H9 (cell line): ENCODE data around the gene SETD1A. TPM values are rescaled to one million over a fixed set of nuclear protein-coding genes. Genes with fewer than 3 reads are reported as not detected.
A peak's percentile ranks its signal among the peaks of the same experiment; 100 is the strongest.

ENCODE experiments used
- DNase-seq: peaks from one replicate; pipeline ENCODE4 v3.0.0-alpha.2; 2017
- H2AFZ ChIP-seq: one replicate; pipeline ENCODE4 v1.6.1; 2013; ENCODE audit warnings: mild to moderate bottlenecking, low read length, control low read depth, moderate library complexity
- H2AK5ac ChIP-seq: 2 replicates; pipeline ENCODE4 v1.6.1; 2013; ENCODE audit warnings: low read length, control low read depth, mixed read lengths; ENCODE audit not compliant: insufficient read length
- H2BK120ac ChIP-seq: one replicate; pipeline ENCODE4 v1.6.1; 2013; ENCODE audit warnings: low read depth, mild to moderate bottlenecking, low read length, control low read depth, inconsistent platforms; ENCODE audit not compliant: poor library complexity, severe bottlenecking
- H2BK12ac ChIP-seq: 2 replicates; pipeline ENCODE4 v1.6.1; 2013; ENCODE audit warnings: low read length, control low read depth, mixed read lengths, low read depth; ENCODE audit not compliant: insufficient read length
- H2BK15ac ChIP-seq: 2 replicates; pipeline ENCODE4 v1.6.1; 2013; ENCODE audit warnings: low read depth, low read length, control low read depth
- H2BK20ac ChIP-seq: one replicate; pipeline ENCODE4 v1.6.1; 2013; ENCODE audit warnings: low read depth, mild to moderate bottlenecking, low read length, control low read depth, inconsistent platforms; ENCODE audit not compliant: poor library complexity, severe bottlenecking
- H2BK5ac ChIP-seq: 2 replicates; pipeline ENCODE4 v1.6.1; 2013; ENCODE audit warnings: low read length, control low read depth, mixed read lengths; ENCODE audit not compliant: insufficient read length
- H3K14ac ChIP-seq: 2 replicates; pipeline ENCODE4 v1.6.1; 2013; ENCODE audit warnings: low read length, control low read depth; ENCODE audit not compliant: insufficient read depth
- H3K18ac ChIP-seq: 2 replicates; pipeline ENCODE4 v1.6.1; 2013; ENCODE audit warnings: low read depth, mild to moderate bottlenecking, mixed read lengths, low read length, control low read depth; ENCODE audit not compliant: insufficient read length
- H3K23ac ChIP-seq: 2 replicates; pipeline ENCODE4 v1.6.1; 2013; ENCODE audit warnings: low read length, control low read depth, mixed read lengths, low read depth; ENCODE audit not compliant: insufficient read length
- H3K23me2 ChIP-seq: 2 replicates; pipeline ENCODE4 v1.6.1; 2013; ENCODE audit warnings: low read depth, mild to moderate bottlenecking, mixed read lengths, low read length, control low read depth; ENCODE audit not compliant: insufficient read length, poor library complexity, severe bottlenecking
- H3K27ac ChIP-seq: 2 replicates; pipeline ENCODE4 v1.5.1; 2013; ENCODE audit warnings: low read length, control low read depth, mixed read lengths, low read depth; ENCODE audit not compliant: insufficient read length
- H3K27me3 ChIP-seq: 2 replicates; pipeline ENCODE4 v1.6.1; 2013; ENCODE audit warnings: low read length, control low read depth, inconsistent platforms; ENCODE audit not compliant: insufficient read depth
- H3K4ac ChIP-seq: 2 replicates; pipeline ENCODE4 v1.6.1; 2013; ENCODE audit warnings: low read depth, mild to moderate bottlenecking, control low read depth, inconsistent platforms, low read length, moderate library complexity
- H3K4me1 ChIP-seq: 2 replicates; pipeline ENCODE4 v1.6.1; 2013; ENCODE audit warnings: low read length, control low read depth, inconsistent platforms; ENCODE audit not compliant: insufficient read depth
- H3K4me2 ChIP-seq: 2 replicates; pipeline ENCODE4 v1.6.1; 2013; ENCODE audit warnings: low read length, control low read depth, mixed read lengths; ENCODE audit not compliant: insufficient read length, insufficient read depth
- H3K56ac ChIP-seq: 2 replicates; pipeline ENCODE4 v1.6.1; 2013; ENCODE audit warnings: low read depth, mild to moderate bottlenecking, mixed read lengths, low read length, control low read depth; ENCODE audit not compliant: insufficient read length
- H3K79me1 ChIP-seq: 2 replicates; pipeline ENCODE4 v1.6.1; 2013; ENCODE audit warnings: low read depth, mild to moderate bottlenecking, moderate library complexity, low read length, control low read depth, inconsistent platforms; ENCODE audit not compliant: insufficient read depth, poor library complexity, severe bottlenecking
- H3K79me2 ChIP-seq: 2 replicates; pipeline ENCODE4 v1.6.1; 2013; ENCODE audit warnings: low read length, control low read depth, inconsistent platforms; ENCODE audit not compliant: insufficient read depth
- H3K9ac ChIP-seq: 2 replicates; pipeline ENCODE4 v1.6.1; 2013; ENCODE audit warnings: low read length, control low read depth, mixed read lengths; ENCODE audit not compliant: insufficient read length; ENCODE audit errors: extremely low read depth
- H3K9me3 ChIP-seq: one replicate; pipeline ENCODE4 v1.6.1; 2013; ENCODE audit warnings: low read depth, low read length, inconsistent platforms; ENCODE audit not compliant: control insufficient read depth
- H3T11ph ChIP-seq: one replicate; pipeline ENCODE4 v1.6.1; 2013; ENCODE audit warnings: mild to moderate bottlenecking, low read length, control low read depth, inconsistent platforms
- H4K20me1 ChIP-seq: one replicate; pipeline ENCODE4 v1.6.1; 2013; ENCODE audit not compliant: control insufficient read depth, insufficient read length, insufficient read depth
- H4K5ac ChIP-seq: 2 replicates; pipeline ENCODE4 v1.6.1; 2013; ENCODE audit warnings: low read depth, mild to moderate bottlenecking, mixed read lengths, low read length, control low read depth; ENCODE audit not compliant: insufficient read length
- H4K8ac ChIP-seq: replicated peaks from 2 replicates; pipeline ENCODE4 v1.6.1; 2013; ENCODE audit warnings: low read length, control low read depth, mixed read lengths, low read depth; ENCODE audit not compliant: insufficient read length
- H4K91ac ChIP-seq: 2 replicates; pipeline ENCODE4 v1.6.1; 2013; ENCODE audit warnings: low read depth, mild to moderate bottlenecking, moderate library complexity, mixed read lengths, low read length, control low read depth; ENCODE audit not compliant: insufficient read length
- H3K27ac Mint-ChIP-seq, 3 experiments: 2 replicates in 2 of 3; 3 replicates in 1 of 3; pipeline ENCODE4 v1.8.0; 2020 to 2021; ENCODE audit warnings: mixed read lengths in 3 of 3, mild to moderate bottlenecking in 1 of 3, moderate library complexity in 1 of 3
- H3K27me3 Mint-ChIP-seq: 2 replicates; pipeline ENCODE4 v1.8.0; 2021; ENCODE audit warnings: low read depth, mild to moderate bottlenecking, moderate library complexity, mixed read lengths
- H3K36me3 Mint-ChIP-seq, 3 experiments: 2 replicates in 2 of 3; 3 replicates in 1 of 3; pipeline ENCODE4 v1.8.0; 2020 to 2021; ENCODE audit warnings: low read depth in 3 of 3, mixed read lengths in 3 of 3; ENCODE audit not compliant: insufficient read depth in 1 of 3
- H3K4me1 Mint-ChIP-seq, 2 experiments: 2 replicates each; pipeline ENCODE4 v1.8.0; 2020; ENCODE audit warnings: mixed read lengths in 2 of 2
- H3K4me3 Mint-ChIP-seq, 2 experiments: 2 replicates in 1 of 2; 3 replicates in 1 of 2; pipeline ENCODE4 v1.8.0; 2020 to 2021; ENCODE audit warnings: mild to moderate bottlenecking in 2 of 2, mixed read lengths in 2 of 2, moderate library complexity in 1 of 2
- H3K9me3 Mint-ChIP-seq, 2 experiments: 2 replicates in 1 of 2; 3 replicates in 1 of 2; pipeline ENCODE4 v1.8.0; 2020; ENCODE audit warnings: mild to moderate bottlenecking in 2 of 2, mixed read lengths in 2 of 2, moderate library complexity in 1 of 2
- WGBS: extraction: QIAGEN DNeasy Blood & Tissue Kit; methylation state at CpG from one replicate; pipeline ENCODE4 v1.1.7; 2013; ENCODE audit warnings: missing lambda C conversion rate, low lambda C conversion rate, mixed read lengths; ENCODE audit not compliant: insufficient read length; ENCODE audit errors: extremely low coverage; 5-methylcytosine and 5-hydroxymethylcytosine counted together
- total RNA-seq: library from RNA; stranded (reverse); gene quantifications from 2 replicates; pipeline ENCODE4 v1.2.1, GENCODE V29; 2021
- TF ChIP-seq, protein P1 (sequence below): fragments of 200-600 bp; sonication (generic); conservative IDR thresholded peaks from 3 replicates; pipeline ENCODE4 v1.8.0; 2021; ENCODE audit warnings: antibody characterized with exemption, mild to moderate bottlenecking

SETD1A gene
- total RNA-seq, 1 experiment from 2014 or later = 36.9 TPM

GRCh38 chr16:30951193-30951592 lies 6.4 kb upstream of the SETD1A start:
- H2BK120ac ChIP-seq = no peak overlapping the region
- TF ChIP-seq, protein P1, sequence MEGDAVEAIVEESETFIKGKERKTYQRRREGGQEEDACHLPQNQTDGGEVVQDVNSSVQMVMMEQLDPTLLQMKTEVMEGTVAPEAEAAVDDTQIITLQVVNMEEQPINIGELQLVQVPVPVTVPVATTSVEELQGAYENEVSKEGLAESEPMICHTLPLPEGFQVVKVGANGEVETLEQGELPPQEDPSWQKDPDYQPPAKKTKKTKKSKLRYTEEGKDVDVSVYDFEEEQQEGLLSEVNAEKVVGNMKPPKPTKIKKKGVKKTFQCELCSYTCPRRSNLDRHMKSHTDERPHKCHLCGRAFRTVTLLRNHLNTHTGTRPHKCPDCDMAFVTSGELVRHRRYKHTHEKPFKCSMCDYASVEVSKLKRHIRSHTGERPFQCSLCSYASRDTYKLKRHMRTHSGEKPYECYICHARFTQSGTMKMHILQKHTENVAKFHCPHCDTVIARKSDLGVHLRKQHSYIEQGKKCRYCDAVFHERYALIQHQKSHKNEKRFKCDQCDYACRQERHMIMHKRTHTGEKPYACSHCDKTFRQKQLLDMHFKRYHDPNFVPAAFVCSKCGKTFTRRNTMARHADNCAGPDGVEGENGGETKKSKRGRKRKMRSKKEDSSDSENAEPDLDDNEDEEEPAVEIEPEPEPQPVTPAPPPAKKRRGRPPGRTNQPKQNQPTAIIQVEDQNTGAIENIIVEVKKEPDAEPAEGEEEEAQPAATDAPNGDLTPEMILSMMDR = no peak
- no peak overlapping the region for H2BK20ac ChIP-seq
- peak overlapping the region in 1 of 2 experiments; percentile 42; a peak in 1 of 5 replicates for H3K4me3 Mint-ChIP-seq
- no peak overlapping the region for H4K91ac ChIP-seq
- no peak overlapping the region for H3K4me2 ChIP-seq
- H3K79me2 ChIP-seq = no peaks in the 10 kb centered on the region
- no peak overlapping the region for H4K8ac ChIP-seq
- no peak overlapping the region for H3K23ac ChIP-seq
- no peak overlapping the region for H3K9ac ChIP-seq
- no peak for DNase-seq
- H3K4ac ChIP-seq = no peak overlapping the region
- no peak overlapping the region for H2AFZ ChIP-seq
- H4K5ac ChIP-seq = no peak overlapping the region
- WGBS = no CpG with 5 or more reads among the region's 1 CpG
- H3K9me3 ChIP-seq = no peaks in the 10 kb centered on the region
- no peak overlapping the region for H3K56ac ChIP-seq
- H3K27ac Mint-ChIP-seq = no peak overlapping the region
- H2BK15ac ChIP-seq = no peak overlapping the region
- H3K18ac ChIP-seq = no peak overlapping the region
- H3K36me3 Mint-ChIP-seq = peaks cover 0 to 8% (median 0%) of the 10 kb centered on the region in 3 experiments; a peak in 2 of 7 replicates
- H3K23me2 ChIP-seq = peaks cover 11% of the 10 kb centered on the region
- H2BK5ac ChIP-seq = no peak overlapping the region
- no peaks in the 10 kb centered on the region for H3K4me1 ChIP-seq
- peaks cover 26 to 28% of the 10 kb centered on the region in 2 experiments for H3K4me1 Mint-ChIP-seq
- no peak overlapping the region for H3T11ph ChIP-seq
- no peaks in the 10 kb centered on the region for H4K20me1 ChIP-seq
- no peak overlapping the region for H2BK12ac ChIP-seq
- no peak overlapping the region for H3K27ac ChIP-seq
- H3K9me3 Mint-ChIP-seq = no peaks in the 10 kb centered on the region
- no peaks in the 10 kb centered on the region for H3K27me3 ChIP-seq
- no peak overlapping the region for H3K14ac ChIP-seq
- H2AK5ac ChIP-seq = no peak overlapping the region
- peaks cover 4% of the 10 kb centered on the region; the same call in 1 of the 2 replicates for H3K27me3 Mint-ChIP-seq
- H3K79me1 ChIP-seq = no peaks in the 10 kb centered on the region
